Retina (tissue), 1 donor: Measurements from ENCODE around the gene GSX2.
"Not testable (repeated sequence)": the region's sequence is repeated elsewhere in the genome, so short reads cannot be mapped to it uniquely, and the experiment has no call there.

Experiments used
- DNase-seq: peaks from one replicate; pipeline ENCODE4 v3.0.0-alpha.2; 2016

The GSX2 gene

DNA sequence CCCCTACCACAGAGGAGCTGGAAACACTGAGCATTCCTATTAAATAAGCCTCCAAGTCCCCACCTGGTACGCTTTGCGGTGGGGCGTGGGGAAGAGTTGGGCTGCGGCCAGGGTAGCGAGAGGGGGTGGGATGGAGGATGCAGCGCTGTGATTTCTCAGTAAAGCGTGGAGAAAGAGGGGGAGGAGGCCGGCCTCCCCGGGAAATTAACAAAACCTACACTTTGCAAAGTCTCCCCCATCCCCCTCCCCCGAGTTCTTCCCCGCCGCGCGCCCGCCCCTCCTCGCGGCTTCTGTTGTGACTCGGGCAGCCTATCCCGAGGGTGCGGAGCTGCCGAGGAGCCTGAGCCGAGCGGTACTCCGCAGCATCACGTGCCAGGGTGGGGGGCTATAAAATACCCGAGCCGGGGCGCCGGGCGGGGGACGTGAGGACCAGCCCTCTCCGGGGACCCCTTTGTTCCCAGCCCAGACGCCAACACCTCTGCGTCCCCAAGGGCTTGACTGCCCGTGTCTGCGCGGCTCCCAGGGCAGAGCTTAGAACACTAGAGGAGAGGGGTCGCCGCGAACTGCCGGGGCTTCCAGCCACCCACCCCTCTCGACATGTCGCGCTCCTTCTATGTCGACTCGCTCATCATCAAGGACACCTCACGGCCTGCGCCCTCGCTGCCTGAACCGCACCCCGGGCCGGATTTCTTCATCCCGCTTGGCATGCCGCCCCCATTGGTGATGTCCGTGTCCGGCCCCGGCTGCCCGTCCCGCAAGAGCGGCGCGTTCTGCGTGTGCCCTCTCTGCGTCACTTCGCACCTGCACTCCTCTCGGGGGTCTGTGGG lies at the start of gene GSX2:
TSS of gene GSX2 (plus strand) at position 416 of the 827 bp plus-strand sequence. CDS start at position 598, 182 bp downstream.
- DNase-seq: peak; percentile 76

DNA sequence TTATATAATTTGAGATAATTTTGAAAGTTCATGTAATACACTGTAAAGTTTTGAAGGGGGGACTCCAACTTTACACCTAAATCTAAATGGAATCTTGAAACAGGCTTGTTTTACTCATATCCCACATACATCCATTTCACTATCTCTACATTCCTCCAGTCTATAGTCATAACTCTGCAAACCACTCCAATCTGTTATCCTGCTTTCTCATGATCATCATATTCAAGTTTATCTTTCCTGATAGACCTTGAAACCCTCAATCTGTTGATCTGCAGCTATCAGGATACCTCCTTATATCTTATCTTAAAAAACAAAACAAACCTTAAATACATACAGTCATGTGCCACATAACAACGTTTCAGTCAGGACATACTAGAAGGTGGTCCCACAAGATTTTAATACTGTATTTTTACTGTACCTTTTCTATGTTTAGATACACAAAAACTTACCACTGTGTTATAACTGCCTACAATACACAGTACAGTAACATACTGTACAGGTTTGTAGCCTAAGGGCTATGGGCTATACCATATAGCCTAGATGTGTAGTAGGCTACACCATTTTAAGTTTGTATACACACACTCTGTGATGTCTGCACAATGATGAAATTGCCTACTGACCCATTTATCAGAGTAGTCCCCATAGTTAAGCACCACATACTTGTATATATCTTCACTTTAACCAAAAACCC lies 49.6 kb upstream of the GSX2 start:
- DNase-seq: no peak

DNA sequence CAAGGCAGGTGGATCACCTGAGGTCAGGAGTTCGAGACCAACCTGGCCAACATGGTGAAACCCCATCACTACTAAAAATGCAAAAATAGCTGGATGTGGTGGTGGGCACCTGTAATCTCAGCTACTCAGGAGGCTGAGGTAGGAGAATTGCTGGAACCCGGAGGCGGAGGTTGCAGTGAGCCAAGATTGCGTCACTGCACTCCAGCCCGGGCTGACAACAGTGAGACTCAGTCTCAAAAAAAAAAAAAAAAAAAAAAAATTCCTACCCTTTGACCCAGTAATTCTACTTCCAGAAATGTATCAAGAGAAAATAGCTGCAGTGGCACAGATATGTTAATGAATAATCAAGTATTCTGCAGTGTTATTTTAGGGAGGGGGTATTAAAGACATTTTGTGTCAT lies 46.6 kb upstream of the GSX2 start:
- DNase-seq: not testable (repeated sequence)

DNA sequence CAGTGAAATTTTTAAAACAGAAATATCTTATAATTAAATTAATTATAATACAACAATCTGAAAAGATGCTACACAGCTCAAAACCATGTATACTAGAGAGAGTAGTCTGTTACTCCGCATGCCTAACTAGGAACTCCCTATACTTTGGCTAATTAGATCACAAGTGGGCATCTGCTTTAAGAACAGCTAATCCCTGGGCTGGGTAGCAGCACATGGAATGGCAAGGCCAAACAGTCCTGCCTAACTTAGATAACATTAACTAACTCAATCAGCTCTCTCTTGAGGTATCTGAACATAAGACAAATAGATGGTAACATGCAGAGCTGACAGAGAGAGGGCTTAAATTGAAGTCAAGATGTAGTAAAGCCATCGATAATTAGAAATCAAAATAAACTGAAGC lies 45.5 kb upstream of the GSX2 start:
- no peak for DNase-seq

DNA sequence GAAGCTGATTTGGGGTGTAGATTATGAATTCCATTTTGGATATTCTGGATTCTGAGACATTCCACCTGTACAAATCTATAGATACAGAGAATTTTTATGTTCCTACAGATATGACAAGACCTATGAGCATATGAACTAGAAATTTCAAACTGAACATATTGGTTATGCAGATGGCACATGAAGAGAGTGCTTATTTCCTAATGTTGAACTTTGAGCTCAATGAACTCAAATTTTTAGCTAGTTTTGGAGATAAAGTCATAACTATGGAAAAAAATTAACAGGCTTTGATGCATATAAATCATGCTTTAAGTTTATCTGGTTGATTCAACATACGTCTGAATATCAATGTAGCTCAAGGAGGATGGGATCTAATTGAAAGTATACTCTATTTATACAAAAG lies 44.5 kb upstream of the GSX2 start:
- DNase-seq: no peak

DNA sequence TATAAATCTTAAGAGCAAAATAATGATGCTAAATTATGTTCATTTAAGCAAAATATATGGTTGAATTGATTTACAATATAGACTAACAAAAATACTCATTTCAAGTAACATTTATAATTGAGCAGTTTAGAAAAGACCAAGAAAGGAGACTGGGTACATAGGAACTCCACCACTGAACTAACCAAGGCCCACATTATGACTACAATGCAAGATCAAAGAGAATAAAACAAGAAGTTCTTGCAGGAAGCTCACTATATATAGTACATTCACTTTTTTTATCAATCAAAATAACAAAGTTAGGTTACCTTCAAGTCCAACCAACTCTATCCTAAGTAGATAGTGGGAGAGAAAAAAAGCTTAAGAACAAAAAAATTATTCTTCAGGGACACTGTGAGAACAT lies 43.6 kb upstream of the GSX2 start:
- DNase-seq: no peak

DNA sequence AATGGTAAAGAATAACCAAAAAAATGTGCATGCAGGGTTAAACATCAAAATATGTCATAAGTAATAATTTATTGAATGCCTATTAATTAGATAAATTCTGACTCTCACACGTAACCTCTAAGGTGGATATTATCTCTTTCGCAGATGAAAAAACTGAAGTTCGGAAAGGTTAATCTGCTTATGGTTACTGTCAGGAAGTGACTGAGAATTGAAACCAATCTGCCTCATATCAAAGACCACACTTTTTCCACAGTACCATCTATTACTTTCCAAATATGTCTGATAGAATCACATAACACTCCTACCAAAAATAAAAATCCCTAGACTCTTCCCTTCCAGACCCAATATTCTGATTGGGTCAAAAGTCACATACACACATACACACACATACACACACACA lies 41.8 kb upstream of the GSX2 start:
- no peak for DNase-seq

DNA sequence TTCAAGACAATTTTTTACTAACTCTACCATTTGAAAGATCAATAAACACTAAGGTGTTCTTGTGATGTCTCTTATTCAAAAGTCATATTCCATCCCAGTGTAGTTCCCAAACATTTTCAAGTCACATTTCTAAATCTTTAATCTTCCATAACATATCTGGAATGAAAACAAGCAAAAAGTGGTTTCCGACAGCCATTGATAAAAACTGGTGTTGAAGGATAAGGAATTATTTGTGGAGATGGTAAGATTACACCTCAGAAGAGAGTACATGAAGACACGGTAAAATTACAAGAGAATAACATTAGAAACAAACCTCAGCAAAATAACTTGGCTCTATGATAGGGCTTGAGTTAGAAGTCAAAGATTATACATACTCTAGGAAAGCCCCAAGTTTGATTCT lies 39.8 kb upstream of the GSX2 start:
- no peak for DNase-seq

DNA sequence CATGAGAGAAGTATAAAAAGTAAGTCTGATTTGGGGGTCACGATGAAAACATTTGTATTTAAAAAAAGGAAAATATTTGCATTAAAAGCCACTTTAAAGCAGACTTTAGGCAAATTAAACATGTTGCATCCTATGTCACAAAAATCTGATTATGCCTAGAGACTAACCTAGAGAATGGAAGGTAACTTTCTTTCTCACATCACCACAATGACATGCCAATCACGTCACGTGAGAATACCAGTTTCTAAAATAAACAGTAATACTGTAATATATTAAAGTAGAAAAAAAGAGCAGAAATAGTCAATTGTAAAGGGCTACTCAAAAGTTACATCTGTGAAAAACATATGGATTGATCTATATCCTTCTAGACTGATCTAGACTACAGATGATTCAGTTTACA lies 38.9 kb upstream of the GSX2 start:
- no peak for DNase-seq

DNA sequence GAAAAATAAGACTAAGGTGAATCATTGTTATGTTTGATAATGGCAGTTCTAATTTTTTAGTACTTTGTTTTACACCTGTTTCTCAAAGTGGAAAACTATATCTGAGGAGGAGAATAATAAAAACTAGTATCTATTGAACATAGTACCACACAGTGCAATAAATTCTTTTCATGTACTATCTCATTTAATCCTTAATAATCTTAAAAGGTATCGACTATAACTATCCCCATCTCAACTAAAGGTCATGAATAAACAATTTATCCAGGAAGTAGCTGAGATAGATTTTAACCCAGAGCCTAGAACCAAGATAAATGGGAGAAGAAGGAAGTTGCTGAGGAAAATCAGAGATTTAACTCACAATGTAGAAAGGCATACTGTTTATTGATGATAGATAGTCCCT lies 38.1 kb upstream of the GSX2 start:
- no peak for DNase-seq

DNA sequence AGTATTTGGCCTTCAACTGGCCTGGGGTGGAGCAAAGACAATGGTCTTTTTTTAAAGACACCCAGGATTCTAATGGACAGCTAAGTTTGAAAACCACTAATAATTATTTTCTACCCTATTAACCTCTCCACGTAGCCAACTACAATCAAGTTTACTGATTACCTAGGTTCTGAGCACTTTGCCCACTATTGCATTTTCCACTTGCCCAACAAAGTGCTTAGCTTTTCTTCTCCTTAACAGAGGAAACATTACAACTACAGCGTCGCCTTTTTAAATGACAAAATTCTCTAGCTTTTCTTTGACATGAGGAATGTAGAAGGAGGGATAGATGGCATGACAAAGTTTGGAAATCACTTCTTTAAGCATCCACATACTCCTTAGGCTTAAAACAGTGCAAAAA lies 37.6 kb upstream of the GSX2 start:
- no peak for DNase-seq

DNA sequence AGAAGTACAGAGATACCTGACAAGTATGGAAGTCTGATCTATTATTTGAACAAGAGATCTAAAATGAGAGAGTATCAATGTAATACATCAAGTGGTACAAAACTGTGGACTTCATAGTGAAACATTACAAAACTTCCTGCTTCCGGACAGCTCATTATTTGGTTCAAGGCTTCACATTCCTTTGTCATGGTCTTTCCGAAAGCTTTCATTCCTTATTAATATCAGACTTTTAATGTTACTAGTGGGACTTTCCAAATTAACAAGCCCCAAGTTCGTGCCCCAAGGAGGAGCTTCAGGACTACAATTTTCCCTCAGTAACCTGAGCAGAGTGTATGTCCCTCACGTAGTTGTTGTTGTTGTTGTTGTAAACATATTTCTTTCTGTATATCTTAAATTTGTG lies 36.7 kb upstream of the GSX2 start:
- DNase-seq: no peak

DNA sequence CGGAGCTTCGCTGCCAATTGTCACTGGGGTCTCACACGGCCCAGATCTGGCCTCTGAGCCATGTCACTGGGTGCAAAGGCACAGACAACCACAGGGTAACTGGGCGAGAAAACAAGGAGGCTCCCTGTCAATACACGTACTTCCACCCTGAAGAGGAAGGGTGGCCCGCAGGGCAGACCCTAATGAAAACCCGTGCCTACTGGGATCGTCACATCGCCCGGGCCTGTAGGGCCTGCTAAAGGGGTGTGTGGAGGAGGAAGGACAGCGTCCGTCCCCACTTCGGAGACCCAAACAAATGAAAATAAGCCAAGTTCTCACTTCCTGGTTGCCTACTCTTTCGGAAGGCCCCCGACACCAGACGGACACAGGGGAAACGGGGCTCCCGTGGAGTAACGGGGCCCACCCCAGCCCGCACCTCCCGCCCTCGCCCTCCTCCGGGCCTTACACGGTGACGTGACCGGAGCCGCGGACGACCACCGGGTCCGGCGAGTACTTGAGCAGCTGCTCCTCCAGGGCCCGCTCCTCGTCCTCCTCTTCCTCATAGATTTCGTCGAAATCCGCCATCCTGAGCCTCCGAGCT lies 36.1 kb upstream of the GSX2 start:
- DNase-seq: no peak

DNA sequence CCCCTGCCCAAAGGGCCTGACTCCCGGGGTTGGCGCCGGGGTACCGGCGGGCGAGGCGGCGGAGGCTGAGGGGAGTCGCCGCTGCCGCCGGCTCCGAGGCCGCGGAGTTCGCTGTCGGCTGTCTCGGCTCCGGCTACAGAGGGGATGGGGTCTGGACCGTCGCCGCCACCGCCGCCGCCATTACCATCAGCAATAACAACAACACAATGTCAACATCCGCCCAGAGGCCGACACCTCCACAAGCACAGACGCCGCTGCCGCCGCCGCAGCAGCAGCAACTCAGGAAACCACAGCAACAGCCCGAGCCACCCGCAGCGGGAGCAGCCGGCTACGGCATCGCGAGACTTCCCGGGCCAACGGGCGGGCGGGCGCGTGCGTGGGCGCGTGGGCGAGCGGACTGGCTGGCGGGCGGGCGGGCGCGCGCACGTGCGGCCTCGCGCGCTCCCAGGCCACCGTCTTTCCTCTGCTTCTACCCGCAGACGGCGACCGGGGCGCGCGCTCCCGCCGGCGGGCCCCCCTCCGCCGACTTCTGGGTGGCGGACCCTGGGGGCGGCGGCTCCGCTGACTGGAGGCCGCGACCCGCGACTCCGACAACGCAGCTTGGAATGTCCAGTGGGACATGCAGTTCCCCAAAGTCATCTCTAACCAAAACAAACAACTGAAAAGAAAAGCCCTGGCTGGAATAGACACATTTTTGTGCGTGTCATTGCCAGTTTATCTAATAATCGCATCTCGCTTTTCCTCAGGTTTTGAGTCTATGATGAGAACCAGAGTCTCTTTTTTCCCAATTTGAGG lies 35.4 kb upstream of the GSX2 start, which contains the start of gene CHIC2:
TSS of gene CHIC2 (minus strand) at position 289 of the 795 bp plus-strand sequence. CDS start 305 bp downstream, outside the sequence.
- peak; percentile 95 for DNase-seq

DNA sequence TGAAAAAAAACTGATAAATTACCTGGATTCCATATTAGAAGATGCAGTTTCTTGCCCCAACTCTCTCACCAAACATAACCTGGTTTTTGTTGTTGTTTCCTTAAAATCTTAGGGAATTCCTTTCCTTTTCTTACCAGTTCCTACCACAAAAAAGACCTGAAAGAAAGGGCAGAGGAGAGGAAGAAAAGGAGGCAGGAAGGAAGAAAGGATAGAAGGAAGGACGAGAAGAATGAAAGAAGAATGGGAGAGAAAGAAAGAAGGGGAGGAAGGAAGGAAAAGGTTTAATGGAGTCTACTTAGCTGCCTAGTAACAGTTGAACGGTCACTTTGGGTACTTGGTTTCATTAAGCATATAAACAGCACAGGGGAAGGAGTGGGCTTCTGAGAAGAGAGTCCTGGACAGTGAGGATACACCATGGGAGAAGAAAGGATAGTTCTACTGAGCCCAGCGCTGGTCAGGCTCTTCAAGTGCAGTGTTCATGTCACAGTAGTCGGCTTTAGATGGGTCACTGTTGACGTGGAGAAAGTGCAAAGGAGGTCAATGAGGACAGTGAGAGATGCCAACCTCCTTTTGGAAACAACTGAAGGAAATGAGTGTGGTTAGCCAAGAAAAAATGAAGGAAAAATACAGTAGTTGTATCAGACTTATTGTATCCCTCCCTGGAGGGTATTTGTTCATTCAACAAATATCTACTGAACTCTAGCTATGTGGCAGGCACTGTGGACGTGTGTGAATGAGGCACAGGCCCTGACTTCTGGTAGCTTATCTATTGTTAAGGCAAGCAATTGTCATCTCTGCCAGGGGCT lies 34.5 kb upstream of the GSX2 start:
- no peak for DNase-seq

DNA sequence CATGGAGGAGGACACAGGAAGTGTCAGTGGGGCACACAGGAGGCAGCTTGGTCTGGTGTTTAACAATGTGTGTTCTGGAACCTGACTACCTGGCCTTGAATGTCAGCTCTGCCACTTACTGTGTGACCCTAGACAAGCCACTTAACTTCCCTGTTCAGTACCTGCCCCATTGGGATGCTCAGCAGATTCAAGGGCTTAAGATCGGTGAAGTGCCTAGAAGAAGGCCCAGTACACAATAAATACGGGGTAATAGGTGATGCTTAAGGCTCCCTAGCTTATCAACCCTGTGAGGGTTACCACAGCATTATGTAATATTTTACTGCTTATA lies 33.9 kb upstream of the GSX2 start:
- no peak for DNase-seq

DNA sequence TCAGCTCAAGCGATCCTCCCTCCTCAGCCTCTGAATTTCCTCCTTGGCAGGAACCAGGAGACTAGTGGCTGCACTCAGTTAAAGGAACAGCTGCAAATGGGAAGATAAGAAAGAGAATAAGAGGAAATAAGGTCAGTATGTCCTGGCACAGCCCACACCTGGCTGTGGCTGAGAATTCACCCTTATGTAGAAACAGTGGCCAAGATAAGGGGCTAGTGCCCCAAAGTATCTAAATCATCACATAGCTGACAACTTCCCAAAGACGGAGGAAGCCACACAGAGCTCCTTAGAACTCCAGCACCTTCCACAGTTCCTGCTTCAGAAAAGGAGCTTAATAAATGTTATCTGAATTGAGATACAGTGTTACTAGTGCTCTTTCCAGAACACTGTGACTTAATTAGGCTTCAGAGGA lies 33.2 kb upstream of the GSX2 start:
- no peak for DNase-seq

DNA sequence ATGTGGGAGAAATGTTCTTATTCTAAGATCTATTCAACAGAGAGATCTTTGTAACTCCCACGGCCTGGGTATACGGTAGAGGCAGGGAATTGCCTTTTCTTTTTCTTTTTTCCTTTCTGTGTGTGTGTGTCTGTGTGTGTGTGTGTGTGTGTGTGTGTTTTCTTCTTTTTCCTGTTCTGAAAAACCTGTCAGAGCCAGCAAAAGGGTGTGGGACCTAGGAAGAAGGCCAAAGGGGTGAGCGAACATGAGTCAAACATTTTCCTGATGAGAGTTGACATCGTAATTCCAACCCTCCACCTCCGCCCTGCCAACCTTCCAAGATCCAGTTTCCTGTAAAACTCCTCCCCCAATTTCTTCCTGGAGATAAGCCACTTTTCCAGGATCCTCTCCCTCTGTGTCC lies 32.8 kb upstream of the GSX2 start:
- DNase-seq: no peak

DNA sequence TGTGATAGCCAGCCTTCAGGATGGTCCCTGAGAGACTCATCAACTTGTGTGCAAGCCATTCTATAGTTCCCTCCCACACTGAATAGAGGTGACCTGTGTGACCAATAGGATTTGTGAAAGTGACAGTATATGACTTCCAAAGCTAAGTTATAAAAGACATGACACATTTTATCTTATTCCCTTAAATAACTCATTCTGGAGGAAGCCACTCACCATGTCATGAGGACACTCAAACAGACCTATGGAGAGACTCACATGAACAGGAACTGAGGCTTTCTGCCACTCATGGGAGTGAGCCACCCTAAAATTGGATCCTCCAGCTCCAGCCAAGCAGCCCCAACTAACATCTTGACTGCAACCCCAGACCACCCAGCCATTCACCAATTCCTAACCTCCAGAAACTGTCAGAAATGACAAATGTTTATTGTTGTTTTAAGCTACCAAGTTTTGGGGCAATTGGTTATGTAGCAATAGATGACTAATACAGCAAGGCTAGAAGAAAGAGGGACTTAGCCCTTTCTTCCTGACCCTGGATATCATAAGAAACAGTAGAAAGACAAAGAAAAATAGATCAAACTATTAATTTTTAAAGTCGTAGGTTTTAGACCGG lies 26.6 kb upstream of the GSX2 start:
- no peak for DNase-seq

DNA sequence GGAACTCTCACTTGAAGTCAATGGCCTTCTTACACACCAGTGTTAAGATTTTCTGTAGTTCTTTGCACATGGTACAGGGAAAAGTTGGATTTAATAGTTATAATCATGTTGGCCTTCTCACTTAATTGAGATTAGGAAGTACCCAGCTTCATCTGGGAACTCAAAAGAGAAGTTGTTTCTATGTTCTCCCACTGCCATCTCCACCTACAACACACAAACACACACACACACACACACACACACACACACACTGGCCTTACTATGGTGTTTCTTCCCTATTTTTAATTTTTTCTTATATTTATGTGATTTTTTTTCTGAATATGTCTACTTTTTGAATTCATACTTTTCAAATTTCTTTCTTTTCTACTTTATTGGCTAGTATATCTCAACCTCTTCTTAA lies 25.6 kb upstream of the GSX2 start:
- no peak for DNase-seq

DNA sequence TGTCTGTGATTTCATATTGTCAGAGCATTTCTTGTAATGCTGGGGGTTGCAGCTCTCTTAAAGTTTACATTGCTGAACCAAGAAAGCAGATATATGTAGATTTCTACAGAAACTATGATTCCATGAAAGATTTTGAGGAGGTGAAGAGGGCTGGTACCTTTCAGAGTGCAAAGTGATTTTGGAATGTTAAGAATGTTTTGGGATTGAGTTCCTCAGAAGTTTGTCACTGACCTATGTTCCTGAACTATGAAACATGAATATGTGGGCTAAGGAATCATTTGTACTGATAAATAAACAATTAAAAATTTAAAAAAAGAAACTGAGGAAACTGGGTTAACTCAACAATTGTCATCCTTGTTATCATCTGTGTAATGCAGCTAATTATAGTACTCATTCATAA lies 23.3 kb upstream of the GSX2 start:
- DNase-seq: no peak

DNA sequence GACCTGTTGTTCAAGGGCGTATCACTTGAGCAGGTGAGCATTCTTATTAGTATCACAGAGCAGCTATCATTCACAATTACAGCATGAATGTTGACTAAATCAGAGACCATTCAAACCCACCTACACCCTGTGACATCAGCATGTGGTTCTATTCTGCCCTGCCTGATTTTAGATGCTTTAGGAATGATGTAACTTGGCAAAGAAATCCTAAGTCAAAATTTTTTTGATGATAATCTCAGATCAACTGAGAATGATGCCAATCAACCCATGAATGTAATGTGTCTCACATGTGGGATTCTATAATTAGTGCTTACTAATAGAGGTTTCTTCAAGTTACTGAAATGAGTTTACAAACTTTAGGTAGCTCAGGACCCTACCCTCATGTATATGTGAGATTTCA lies 22.2 kb upstream of the GSX2 start:
- DNase-seq: no peak
